ENCODE data around the gene PDK3.

The PDK3 gene

GRCh38 chrX:24563291-24564010 lies 98.4 kb downstream of the PDK3 start:
- no peak for DNase-seq

DNA sequence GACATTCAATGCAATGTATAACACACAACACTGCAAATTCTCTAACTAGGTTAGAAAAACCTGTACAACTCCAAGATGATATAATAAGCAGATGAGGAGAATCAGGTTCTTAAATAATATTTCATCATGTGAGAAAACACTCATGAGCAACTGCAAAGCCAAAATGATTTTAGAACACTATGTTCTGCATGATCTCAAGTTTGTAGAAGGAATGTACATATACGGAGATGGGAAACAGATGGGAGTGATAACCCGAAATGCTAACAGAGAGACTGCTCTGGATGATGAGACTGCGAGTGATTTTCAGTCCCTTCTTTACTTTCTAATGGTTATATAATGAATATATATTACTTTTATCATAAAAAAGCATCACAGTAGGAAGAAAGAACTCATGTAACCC lies 101.2 kb downstream of the PDK3 start:
- no peak for DNase-seq

- no peak for DNase-seq
These were observed 102.1 kb downstream of the PDK3 start for GRCh38 chrX:24567169-24567568.

- DNase-seq: no peak
These were observed 109.7 kb downstream of the PDK3 start for GRCh38 chrX:24574743-24575142.

- no peak for DNase-seq
These were observed 110.4 kb downstream of the PDK3 start for GRCh38 chrX:24575496-24575895.

DNA sequence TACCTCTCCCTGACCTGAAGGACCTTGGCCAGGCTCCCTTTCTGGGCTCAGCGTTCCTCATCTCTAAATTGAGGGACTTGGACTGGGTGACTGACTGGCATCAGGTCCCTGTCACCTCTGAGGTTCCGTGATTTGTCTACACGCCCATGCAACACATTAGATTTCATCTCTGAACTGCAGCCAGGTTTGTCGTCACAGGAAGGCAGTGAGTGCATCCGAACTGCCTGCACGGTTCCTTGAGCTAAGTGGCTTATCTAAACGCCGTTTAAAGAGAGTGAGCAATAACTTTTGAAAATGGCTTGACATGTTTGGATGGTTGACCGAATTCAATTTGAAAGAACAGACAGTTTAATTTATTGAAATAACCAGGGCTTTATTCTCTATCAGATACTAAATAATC lies 112.0 kb downstream of the PDK3 start:
- DNase-seq: no peak

Measured in CD4-positive, alpha-beta T cell treated with Interleukin-15 for 1 hour (primary cell).